GM18868 (cell line): ENCODE measurements around the gene MINK1.

ENCODE experiments used
- ATAC-seq: cut with Tn5 transposase; IDR thresholded peaks from one replicate; pipeline ENCODE4 v1.9.1; 2021; ENCODE audit warnings: mild to moderate bottlenecking, moderate library complexity; ENCODE audit not compliant: unreplicated experiment

The MINK1 gene

GRCh38 chr17:4833178-4833940, at the start of gene MINK1:
MINK1 (plus strand) TSS chr17:4833340; CDS start chr17:4833584, 244 bp downstream.
- ATAC-seq: peak; percentile 86

GRCh38 chr17:4785311-4786105, 47.6 kb upstream of the MINK1 start:
- ATAC-seq: no peak

- ATAC-seq: no peak
Measured at GRCh38 chr17:4786106-4786511, 47.0 kb upstream of the MINK1 start, which contains the start of gene VMO1. VMO1 (minus strand) TSS chr17:4786364; CDS start chr17:4786352, 12 bp downstream.

DNA sequence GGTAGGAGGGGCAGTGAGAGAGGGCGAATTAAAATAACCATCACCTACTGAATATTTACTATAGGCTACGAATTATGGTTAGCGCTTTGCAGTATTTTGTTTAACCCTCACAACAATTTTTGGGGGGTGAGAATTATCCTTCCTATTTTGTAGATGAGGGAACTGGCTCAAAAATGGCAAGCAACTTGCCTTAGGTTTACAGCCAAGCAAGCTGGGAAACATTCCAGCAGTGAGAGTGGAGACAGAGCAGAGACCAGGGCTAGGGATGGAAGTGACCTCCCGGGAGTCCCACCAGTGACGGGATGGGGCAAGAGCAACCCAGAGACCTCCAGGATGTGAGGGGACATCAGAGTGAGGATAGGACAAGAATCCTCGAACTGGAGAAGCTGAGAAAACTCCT, 46.6 kb upstream of the MINK1 start:
- no peak for ATAC-seq

DNA sequence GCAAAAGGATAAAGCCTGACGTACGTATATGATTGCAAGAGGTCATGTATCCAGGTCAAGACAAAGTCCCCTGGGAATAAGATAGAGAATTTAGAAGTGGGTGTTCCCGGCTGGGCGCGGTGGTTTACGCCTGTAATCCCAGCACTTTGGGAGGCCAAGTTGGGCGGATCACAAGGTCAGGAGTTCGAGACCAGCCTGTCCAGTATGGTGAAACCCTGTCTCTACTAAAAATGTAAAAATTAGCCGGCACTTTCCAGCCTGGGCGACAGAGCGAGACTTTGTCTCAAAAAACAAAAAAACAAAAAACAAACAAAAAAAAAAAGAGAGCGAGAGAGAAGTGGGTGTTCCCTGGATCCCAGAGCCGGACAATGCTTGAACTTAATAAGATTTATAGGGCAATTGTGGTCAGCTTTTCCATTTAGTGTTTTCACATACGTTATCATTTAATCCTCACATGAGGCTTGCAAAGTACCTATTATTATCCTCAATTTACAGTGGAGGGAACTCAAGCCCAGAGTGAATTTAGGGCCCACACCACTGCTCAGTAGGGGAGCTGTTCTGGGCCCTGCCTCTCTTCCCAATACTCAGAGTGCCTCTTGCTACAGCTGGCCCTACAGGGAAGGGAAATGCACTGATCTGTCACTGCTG, 44.9 kb upstream of the MINK1 start:
- ATAC-seq: no peak

- ATAC-seq: no peak
Measured at GRCh38 chr17:4788807-4789700, 44.1 kb upstream of the MINK1 start, which contains the start of gene GLTPD2. GLTPD2 (plus strand) TSS chr17:4788964; CDS start chr17:4789012, 48 bp downstream.

DNA sequence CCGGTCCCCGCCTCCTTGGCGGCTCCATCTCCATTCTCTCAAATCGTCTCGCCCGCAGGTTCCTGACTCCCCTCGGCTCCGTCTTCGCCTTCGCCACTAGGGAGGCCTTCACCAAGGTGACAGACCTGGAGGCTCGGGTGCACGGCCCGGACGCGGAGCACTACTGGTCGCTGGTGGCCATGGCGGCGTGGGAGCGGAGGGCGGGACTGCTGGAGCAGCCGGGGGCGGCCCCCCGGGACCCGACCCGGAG, 43.5 kb upstream of the MINK1 start:
- ATAC-seq: no peak

DNA sequence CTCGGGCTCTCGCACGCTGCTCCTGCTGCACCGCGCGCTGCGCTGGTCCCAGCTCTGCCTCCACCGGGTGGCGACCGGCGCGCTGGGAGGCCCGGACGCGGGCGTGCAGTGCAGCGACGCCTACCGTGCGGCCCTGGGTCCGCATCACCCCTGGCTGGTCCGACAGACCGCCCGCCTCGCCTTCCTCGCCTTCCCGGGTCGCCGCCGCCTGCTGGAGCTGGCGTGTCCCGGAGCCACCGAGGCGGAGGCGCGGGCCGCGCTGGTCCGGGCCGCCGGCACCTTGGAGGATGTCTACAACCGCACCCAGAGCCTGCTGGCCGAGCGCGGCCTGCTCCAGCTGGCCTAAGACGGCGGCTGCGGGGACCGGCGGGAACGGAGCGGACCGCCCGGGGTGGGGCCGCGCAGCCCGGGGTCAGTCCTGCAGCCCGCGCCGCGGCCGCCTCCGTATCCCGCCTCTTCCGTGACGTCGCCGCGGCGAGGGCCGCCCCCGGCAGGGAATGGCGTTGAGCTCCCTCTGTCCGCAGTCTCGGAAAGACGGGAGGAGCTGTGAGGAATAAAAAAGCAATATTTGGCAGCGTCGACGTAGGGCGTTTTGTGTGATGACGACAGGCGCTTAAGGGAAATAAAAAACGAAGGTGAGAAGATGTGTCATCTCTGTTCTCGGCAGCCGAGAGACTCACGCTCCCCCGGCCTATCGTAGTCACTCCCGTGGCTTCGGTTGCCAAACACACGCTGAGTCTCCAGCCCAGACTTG, 43.0 kb upstream of the MINK1 start:
- peak; percentile 87 for ATAC-seq

DNA sequence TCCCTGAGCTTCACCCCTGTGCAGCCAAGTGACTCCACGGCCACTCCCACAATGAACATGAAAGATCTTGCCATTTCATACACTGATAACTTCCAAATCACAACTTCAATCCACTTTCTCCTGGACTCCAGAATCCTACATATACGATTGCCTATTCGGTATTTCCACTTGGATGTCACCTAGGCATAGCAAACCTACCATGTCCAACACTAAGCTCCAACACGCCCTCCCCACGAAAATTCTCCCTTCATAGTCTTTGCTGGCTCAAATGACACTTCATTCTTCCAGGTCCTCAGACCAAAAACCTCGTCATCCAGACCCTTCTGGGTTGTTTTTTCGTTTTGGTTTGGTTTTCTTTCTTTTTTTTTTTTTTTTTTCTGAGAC, 42.4 kb upstream of the MINK1 start:
- ATAC-seq: no peak

DNA sequence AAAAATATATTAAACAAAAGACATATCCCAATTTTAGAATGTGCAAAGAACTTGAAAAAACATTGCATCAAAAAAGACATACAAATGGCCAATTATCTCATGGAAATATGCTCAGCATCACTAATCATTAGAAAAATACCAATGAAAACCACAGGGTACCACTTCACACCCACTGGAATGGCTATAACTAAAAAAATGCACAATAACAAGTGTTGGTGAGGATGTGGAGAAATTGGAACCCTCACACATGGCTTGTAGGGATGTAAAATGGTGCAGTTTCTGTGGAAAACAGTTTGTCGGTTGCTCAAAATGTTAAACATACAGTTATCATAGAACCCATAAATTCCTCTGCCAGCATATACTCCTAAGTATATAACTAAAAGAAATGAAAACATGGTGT, 38.0 kb upstream of the MINK1 start:
- no peak for ATAC-seq

DNA sequence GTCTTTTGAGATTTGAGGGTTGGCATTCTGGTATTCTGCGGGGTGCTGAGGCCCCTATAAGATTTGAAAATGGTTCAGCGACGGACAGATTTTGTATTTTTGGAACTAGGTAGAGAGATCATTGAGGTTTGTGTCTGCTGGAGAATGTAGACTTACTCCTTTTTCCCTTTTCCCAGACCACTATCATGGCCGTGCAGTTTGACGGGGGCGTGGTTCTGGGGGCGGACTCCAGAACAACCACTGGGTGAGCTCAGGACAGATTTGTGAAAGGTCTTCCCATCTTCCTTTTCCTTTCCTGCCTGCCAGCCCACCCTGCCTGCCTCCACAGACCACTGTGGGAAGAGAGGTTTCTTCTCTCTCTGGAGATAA, 36.6 kb upstream of the MINK1 start:
- no peak for ATAC-seq

DNA sequence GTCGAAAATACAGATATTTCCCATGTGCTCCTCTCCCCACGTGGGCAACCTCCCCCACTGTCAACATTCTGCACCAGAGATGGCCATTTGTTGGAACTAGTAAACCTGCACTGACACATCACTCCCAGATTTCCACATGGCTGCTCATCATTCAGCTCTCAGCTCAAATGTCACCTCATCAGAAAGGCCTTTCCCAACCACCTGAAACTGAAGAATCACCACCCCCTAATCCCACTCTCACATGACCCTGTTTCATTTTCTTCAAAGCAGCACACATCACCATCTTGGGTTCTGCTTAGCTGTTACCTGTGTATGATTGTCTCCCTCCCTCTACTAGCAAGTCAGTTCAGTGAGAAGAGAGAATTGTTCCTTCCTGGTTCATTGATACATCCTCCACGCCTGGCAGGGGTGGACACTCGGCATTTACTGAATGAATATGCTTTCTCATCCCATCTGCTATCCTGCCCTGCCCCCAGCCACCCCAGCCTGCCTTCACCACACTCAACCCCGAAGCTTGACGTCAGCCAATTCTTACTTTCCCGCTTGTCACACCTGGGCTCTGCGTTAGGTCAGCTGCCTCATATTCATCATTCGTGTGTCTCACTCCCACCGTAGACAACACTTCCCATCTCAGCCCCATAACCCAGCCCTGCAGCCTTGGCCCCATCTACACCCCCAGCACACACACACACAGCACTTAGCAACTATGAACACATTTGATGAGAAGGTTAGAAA, 32.5 kb upstream of the MINK1 start:
- no peak for ATAC-seq

DNA sequence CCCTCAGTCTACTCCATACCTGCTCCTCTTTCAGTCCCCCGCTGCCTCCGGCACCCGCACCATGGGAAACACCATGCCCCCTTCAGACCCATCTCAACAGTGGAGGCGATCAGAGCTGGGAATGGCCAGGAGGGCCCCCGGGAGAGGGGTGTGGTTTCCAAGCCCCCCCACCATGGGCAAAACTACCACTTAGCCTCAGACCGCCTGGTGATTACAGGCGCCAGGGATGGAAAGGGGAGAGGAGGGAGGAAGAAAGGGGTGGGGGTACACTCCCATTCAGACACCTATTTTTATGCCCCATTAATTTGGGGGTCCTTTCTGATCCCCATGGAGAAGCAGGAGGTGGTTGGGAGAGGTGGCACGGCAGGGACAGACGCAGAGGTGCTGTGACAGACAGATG, 30.9 kb upstream of the MINK1 start, which contains the start of gene C17orf114:
Gene C17orf114, minus strand, starts transcription at position 101 of the 400 bp plus-strand sequence.
- ATAC-seq: no peak

DNA sequence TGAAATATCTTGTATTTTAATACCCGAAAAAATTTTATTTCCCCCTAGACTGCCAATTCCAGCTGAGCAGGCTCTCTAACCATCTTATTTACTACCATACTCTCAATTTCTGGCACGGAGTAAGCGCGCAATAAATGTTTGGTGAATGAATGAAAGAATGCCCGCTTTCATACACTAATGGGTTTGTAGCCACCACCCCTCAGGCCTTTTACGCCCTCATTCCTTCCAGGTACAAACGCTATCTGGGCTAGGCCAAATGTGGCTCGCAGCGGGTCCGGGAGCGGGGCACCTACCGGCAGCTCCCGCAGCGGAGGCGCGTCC, 26.7 kb upstream of the MINK1 start:
- ATAC-seq: no peak

- ATAC-seq: peak; percentile 91
Measured at GRCh38 chr17:4806777-4807604, 26.1 kb upstream of the MINK1 start, which contains the start of gene PLD2. PLD2 (plus strand) TSS chr17:4807152; CDS start chr17:4807773, 621 bp downstream.

DNA sequence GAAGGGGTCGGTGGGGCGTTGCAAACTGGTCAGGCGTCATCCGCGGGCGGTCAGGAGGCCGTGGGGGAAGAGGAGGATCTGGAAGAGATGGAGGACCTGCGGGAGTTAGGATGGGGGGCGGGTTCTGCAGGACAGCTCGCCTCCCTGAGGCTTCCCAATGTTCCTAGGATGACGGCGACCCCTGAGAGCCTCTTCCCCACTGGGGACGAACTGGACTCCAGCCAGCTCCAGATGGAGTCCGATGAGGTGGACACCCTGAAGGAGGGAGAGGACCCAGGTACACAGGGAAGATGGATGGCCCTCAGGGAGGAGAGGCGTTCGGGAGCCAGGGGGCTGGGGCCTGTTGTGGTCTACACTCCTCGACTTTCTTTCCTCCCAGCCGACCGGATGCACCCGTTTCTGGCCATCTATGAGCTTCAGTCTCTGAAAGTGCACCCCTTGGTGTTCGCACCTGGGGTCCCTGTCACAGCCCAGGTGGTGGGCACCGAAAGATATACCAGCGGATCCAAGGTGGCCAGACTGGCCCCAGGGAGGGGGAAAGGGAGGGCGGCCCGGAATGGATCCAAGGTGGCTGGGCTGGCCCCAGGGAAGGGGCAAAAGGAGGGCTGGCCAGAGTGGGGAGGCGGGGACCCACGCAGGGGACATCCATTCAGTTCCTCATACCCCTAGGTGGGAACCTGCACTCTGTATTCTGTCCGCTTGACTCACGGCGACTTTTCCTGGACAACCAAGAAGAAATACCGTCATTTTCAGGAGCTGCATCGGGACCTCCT, 25.3 kb upstream of the MINK1 start:
- ATAC-seq: no peak

DNA sequence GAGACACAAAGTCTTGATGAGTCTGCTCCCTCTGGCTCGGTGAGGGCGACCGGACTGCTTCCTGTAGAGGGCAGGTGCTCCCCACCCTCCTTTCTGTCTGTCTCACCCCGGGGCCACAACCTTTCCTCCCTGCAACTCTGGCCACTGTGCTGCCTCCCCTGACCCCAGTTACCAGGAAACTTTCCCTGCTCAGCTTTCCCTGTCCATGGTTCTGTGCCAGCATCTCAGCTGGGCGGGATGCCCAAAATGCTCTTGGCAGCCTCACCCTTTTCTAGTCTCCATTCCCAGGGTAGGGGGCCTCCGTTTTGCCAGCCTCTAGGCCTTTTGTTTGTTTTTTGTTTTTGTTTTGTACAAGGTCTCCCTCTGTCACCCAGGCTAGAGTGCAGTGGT, 24.8 kb upstream of the MINK1 start:
- ATAC-seq: no peak
